Cardiac fibroblast (primary cell): ENCODE measurements around the gene SAMD14.

Experiments
- DNase-seq, 2 donors: peaks; one replicate each; pipeline versions ENCODE4 v3.0.0 to v3.0.0-alpha.2; 2010; ENCODE audit warnings: low read depth in 2 of 2
- H3K4me3 ChIP-seq, 2 donors: replicated peaks in 1 of 2; 1 replicate in 1 of 2; 2 replicates in 1 of 2; pipeline ENCODE4 v1.5.1; 2011; ENCODE audit warnings: low read depth in 2 of 2, low read length in 2 of 2, mild to moderate bottlenecking in 2 of 2, moderate library complexity in 1 of 2
- CTCF ChIP-seq: IDR thresholded peaks from one replicate; pipeline ENCODE4 v1.5.1; 2011; ENCODE audit warnings: low read depth, mild to moderate bottlenecking, low read length, inconsistent platforms

Gene SAMD14

GRCh38 chr17:50097455-50097854 lies 32.5 kb downstream of the SAMD14 start:
- DNase-seq = no peak
- H3K4me3 ChIP-seq = no peak overlapping the region
- TF ChIP-seq CTCF = no peak

GRCh38 chr17:50096758-50097157 lies 33.2 kb downstream of the SAMD14 start:
- no peak for TF ChIP-seq CTCF
- no peak overlapping the region for H3K4me3 ChIP-seq
- no peak for DNase-seq

GRCh38 chr17:50096092-50096491 lies 33.9 kb downstream of the SAMD14 start:
- TF ChIP-seq CTCF = no peak
- H3K4me3 ChIP-seq = peak overlapping the region; percentile 92

GRCh38 chr17:50095626-50096037 lies 34.3 kb downstream of the SAMD14 start:
- peak overlapping the region; percentile 92 for H3K4me3 ChIP-seq
- TF ChIP-seq CTCF = no peak
- peak in 1 of 2 donors; percentile 38 for DNase-seq

More at GRCh38 chr17:50096092-50096491, 33.9 kb downstream of the SAMD14 start:
- DNase-seq = no peak

- peak; percentile 95 to 97 for DNase-seq
- TF ChIP-seq CTCF = no peak
- peak within 1 kb of the TSS; percentile 92 for H3K4me3 ChIP-seq
These were observed 35.0 kb downstream of the SAMD14 start, which contains the start of gene PDK2 for GRCh38 chr17:50094753-50095619. Gene PDK2, plus strand, starts transcription at chr17:50095351. Its CDS starts 85 bp downstream, at chr17:50095436.

- DNase-seq = peak; percentile 90 to 92
- peak; percentile 76 for TF ChIP-seq CTCF
- H3K4me3 ChIP-seq = peak overlapping the region; percentile 46 to 92
These were observed 35.7 kb downstream of the SAMD14 start for GRCh38 chr17:50094243-50094752.
